ENCODE measurements around the gene BRSK2. TPM values are rescaled to one million over a fixed set of nuclear protein-coding genes. Genes with fewer than 3 reads are reported as not detected.

BRSK2 gene
- total RNA-seq, 1 experiment from 2014 or later: 32.2 TPM

DNA sequence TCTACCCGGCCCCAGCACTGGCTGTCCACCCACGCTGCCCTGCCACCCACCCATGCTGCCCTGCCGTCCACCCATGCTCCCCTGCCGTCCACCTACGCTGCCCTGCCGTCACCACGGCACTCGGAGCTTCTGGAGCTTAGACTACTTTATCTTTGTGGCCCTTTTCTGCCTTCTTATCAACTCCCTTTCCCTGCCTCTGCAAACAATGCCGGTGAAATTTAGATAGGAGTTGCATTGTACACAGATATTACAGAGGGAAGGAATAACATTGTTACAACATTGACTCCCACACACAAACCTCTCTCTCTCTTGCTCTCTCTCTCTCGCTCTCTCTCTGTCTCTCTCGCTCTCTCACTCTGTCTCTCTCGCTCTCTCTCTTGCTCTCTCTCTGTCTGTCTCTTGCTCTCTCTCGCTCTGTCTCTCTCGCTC is 33.7 kb upstream of the BRSK2 start:
- H3K27me3 ChIP-seq (ENCODE audit: control insufficient read depth, insufficient read depth, low read length): no peaks in the 10 kb centered on the region
- peaks cover 30% of the 10 kb centered on the region for H3K4me1 ChIP-seq (ENCODE audit: control insufficient read depth, insufficient read depth, low read length)
- no peak for ATAC-seq
- no peaks in the 10 kb centered on the region for H3K9me3 ChIP-seq (ENCODE audit: control insufficient read depth, insufficient read depth, low read depth, low read length)
- TF ChIP-seq, protein P1, sequence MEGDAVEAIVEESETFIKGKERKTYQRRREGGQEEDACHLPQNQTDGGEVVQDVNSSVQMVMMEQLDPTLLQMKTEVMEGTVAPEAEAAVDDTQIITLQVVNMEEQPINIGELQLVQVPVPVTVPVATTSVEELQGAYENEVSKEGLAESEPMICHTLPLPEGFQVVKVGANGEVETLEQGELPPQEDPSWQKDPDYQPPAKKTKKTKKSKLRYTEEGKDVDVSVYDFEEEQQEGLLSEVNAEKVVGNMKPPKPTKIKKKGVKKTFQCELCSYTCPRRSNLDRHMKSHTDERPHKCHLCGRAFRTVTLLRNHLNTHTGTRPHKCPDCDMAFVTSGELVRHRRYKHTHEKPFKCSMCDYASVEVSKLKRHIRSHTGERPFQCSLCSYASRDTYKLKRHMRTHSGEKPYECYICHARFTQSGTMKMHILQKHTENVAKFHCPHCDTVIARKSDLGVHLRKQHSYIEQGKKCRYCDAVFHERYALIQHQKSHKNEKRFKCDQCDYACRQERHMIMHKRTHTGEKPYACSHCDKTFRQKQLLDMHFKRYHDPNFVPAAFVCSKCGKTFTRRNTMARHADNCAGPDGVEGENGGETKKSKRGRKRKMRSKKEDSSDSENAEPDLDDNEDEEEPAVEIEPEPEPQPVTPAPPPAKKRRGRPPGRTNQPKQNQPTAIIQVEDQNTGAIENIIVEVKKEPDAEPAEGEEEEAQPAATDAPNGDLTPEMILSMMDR (IDR thresholded peaks at IDR 0.05): no peak
- no peak for TF ChIP-seq TCF7L2 (IDR thresholded peaks at IDR 0.05; ENCODE audit: low read depth, low read length)
- TF ChIP-seq SIN3A (IDR thresholded peaks at IDR 0.05; ENCODE audit: borderline replicate concordance, insufficient read depth, low read depth, low read length): no peak
- TF ChIP-seq, protein P2, sequence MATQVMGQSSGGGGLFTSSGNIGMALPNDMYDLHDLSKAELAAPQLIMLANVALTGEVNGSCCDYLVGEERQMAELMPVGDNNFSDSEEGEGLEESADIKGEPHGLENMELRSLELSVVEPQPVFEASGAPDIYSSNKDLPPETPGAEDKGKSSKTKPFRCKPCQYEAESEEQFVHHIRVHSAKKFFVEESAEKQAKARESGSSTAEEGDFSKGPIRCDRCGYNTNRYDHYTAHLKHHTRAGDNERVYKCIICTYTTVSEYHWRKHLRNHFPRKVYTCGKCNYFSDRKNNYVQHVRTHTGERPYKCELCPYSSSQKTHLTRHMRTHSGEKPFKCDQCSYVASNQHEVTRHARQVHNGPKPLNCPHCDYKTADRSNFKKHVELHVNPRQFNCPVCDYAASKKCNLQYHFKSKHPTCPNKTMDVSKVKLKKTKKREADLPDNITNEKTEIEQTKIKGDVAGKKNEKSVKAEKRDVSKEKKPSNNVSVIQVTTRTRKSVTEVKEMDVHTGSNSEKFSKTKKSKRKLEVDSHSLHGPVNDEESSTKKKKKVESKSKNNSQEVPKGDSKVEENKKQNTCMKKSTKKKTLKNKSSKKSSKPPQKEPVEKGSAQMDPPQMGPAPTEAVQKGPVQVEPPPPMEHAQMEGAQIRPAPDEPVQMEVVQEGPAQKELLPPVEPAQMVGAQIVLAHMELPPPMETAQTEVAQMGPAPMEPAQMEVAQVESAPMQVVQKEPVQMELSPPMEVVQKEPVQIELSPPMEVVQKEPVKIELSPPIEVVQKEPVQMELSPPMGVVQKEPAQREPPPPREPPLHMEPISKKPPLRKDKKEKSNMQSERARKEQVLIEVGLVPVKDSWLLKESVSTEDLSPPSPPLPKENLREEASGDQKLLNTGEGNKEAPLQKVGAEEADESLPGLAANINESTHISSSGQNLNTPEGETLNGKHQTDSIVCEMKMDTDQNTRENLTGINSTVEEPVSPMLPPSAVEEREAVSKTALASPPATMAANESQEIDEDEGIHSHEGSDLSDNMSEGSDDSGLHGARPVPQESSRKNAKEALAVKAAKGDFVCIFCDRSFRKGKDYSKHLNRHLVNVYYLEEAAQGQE (IDR thresholded peaks at IDR 0.05; ENCODE audit: insufficient read depth in 1 of 2, low read depth in 2 of 2, low read length in 1 of 2): no peak
- TF ChIP-seq POLR2AphosphoS5 (IDR thresholded peaks at IDR 0.05; ENCODE audit: low read depth, low read length): no peak
- POLR2A ChIA-PET: no interaction called here
- no peak for DNase-seq (ENCODE audit: low read depth, low spot score)
- H3K27ac ChIP-seq (ENCODE audit: low read length): peak overlapping the region; percentile 5; the same call in 1 of the 2 replicates
- H3K36me3 ChIP-seq (ENCODE audit: control insufficient read depth, insufficient read depth, low read length): no peaks in the 10 kb centered on the region
- no peak overlapping the region for H3K4me3 ChIP-seq (ENCODE audit: low read depth in 2 of 2, low read length in 2 of 2)
- in situ Hi-C loops (cut with HindIII; ENCODE audit: low pct_unique_long_range_greater_than_20kb, low sequenced_read_pairs) (no loop called here), intact Hi-C loops (cut with micrococcal nuclease; ENCODE audit: unreplicated experiment) (no loop called here)
- CTCF ChIA-PET: no interaction called here
- no TSS peak for BruUV-seq (replicated peaks)

DNA sequence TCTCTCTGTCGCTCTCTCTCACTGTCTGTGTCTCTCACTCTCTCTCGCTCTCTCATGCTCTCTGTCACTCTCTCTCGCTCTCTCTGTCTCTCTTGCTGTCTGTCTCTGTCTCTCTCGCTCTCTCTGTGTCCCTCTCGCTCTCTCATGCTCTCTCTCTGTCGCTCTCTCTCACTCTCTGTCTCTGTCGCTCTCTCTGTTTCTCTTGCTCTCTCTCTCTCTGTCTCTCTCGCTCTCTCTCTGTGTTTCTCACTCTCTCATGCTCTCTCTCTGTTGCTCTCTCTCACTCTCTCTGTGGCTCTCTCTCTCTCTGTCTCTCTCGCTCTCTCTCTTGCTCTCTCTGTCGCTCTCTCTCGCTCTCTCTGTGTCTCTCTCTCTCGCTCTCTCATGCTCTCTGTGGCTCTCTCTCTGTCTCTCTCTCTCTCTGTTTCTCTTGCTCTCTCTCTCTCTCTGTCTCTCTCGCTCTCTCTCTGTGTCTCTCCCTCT is 33.2 kb upstream of the BRSK2 start:
- TF ChIP-seq, protein P2 (IDR thresholded peaks at IDR 0.05; ENCODE audit: insufficient read depth in 1 of 2, low read depth in 2 of 2, low read length in 1 of 2): no peak
- TF ChIP-seq SIN3A (IDR thresholded peaks at IDR 0.05; ENCODE audit: borderline replicate concordance, insufficient read depth, low read depth, low read length) (no peak), POLR2AphosphoS5 (IDR thresholded peaks at IDR 0.05; ENCODE audit: low read depth, low read length) (no peak), TCF7L2 (IDR thresholded peaks at IDR 0.05; ENCODE audit: low read depth, low read length) (no peak)
- TF ChIP-seq, protein P1 (IDR thresholded peaks at IDR 0.05): no peak
- intact Hi-C loops (cut with micrococcal nuclease; ENCODE audit: unreplicated experiment) (no loop called here), in situ Hi-C loops (cut with HindIII; ENCODE audit: low pct_unique_long_range_greater_than_20kb, low sequenced_read_pairs) (no loop called here)
- DNase-seq (ENCODE audit: low read depth, low spot score): no peak
- ChIA-PET CTCF (no interaction called here), POLR2A (no interaction called here)
- H3K9me3 ChIP-seq (ENCODE audit: control insufficient read depth, insufficient read depth, low read depth, low read length): no peaks in the 10 kb centered on the region
- peak overlapping the region; percentile 5; the same call in 1 of the 2 replicates for H3K27ac ChIP-seq (ENCODE audit: low read length)
- peaks cover 26% of the 10 kb centered on the region for H3K4me1 ChIP-seq (ENCODE audit: control insufficient read depth, insufficient read depth, low read length)
- no peaks in the 10 kb centered on the region for H3K36me3 ChIP-seq (ENCODE audit: control insufficient read depth, insufficient read depth, low read length)
- ATAC-seq: no peak
- H3K4me3 ChIP-seq (ENCODE audit: low read depth in 2 of 2, low read length in 2 of 2): no peak overlapping the region
- no peaks in the 10 kb centered on the region for H3K27me3 ChIP-seq (ENCODE audit: control insufficient read depth, insufficient read depth, low read length)
- BruUV-seq (replicated peaks): no TSS peak
